HG02943 (cell line): ENCODE data around the gene KCNQ1.

ENCODE experiments used
- ATAC-seq: cut with Tn5 transposase; IDR thresholded peaks from one replicate; pipeline ENCODE4 v1.9.1; 2021; ENCODE audit warnings: mild to moderate bottlenecking, low read depth, moderate library complexity; ENCODE audit not compliant: unreplicated experiment

Gene KCNQ1

DNA sequence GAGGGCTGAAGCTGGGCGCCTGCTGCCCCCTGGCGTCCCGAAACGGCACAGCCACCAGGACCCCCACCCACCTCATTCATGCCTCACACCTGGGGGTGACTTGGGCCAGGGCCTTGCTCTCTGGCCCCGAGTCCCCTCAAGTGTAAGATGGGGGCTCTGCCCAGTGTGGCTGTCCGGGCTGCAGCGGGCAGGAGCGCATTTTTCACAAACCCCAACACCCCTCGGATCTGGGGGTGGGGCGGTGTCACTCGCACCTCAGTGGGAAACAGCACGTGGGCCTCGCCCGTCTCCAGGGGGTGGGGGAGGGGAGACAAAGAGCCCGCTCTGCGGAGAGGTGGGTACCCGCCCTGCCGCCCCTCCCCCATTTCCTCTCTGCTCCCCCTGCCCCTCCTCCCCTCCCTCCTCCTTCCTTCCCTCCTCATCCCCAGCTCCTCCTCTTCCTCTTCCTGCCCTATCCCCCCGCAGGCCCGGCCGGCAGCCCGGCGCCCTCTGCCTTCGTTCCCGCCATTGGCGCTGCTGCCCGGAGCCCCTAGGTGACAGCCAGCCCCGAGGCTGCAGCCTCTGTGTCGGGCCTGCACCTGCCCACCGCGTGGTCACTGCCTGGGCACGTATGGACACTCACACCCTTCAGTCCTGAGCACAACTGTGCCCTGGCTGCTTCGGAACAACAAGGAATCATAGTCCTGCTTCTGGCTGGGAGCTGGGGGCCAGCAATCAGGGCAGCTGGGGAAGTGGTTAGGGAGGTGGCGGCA, 447.6 kb downstream of the KCNQ1 start:
- ATAC-seq = no peak

DNA sequence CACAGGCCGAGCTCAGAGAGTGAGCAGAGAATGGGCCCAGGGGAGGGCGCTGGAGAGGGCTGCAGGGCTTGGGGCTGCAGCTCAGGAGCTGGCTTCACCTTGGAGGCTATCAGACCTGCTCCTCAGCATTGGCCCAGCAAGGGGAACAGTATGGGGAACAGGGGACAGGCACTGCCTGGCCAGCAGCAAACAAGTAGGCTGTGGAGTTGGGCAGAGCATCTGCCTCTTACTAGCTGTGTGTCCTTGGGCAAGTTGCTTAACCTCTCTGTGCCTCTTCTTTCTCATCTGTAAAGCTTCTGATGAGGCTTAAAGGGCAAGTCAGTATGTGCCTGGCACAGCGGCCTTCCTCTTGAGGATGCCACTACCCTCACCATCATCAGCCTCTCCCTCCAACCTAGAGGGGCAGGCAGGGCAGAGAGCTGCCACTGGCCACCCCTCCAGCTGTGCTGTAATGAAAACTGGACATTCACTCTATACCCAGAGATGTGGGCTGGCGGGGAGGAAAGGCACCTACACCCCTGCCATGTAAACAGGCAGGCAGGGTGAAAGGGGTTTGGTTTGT, 448.2 kb downstream of the KCNQ1 start:
- no peak for ATAC-seq

DNA sequence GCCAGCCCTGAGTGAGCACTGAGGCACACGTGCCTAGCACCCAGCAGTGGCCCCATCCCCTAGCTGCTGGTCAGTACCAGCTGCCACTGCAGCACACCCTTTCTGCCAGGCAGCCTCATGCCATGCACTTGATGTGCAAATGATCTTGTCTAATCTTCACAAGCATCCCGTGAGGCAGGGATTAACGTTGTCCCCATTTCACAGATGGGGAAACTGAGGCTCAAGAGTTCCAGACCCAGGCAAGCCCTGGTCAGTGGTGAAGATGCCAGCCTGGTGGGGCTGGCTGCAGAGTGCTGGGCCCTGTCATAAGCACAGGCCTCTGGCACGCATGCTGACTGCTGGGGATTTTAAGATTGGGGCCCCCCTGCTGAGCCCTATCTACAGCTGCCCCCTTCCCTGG, 449.1 kb downstream of the KCNQ1 start:
- no peak for ATAC-seq

DNA sequence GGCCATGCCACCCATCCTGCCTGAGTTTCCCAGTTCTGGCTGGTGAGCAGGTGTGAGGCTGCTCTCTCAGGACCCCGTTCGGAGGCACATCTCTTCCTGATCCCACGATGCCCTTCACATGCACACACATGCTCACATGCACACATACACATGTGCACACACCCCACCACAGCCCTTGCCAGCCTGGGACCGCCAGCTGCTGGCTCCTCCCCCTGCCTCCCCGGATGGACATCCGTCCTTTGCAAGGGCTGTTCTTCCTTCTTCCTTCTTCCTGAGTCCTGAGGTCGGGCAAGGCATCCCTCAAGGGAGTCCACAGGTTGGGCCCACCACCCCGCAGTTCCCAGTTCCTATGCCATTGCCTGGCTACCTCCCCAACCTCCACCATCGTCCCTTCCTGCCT, 451.2 kb downstream of the KCNQ1 start:
- no peak for ATAC-seq

DNA sequence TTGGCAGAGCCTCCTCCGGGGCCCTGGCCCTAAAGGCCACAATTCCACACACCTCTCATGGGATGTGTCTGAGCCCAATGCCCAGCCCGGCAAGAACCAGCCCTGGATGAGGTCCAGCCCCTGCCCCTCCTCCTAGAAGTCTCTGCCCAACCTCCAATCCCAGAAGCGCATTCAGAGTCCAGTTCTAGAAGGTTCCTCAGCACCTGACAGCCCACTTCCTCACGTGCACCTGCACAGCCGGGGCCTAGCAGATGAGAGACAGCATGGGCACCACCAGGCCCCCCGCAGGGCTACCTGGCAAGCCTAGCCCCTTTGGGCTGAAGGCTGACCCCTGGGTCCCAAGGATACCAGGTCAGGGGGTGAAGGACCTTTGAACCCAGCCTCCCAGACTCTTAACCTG, 452.2 kb downstream of the KCNQ1 start:
- no peak for ATAC-seq

DNA sequence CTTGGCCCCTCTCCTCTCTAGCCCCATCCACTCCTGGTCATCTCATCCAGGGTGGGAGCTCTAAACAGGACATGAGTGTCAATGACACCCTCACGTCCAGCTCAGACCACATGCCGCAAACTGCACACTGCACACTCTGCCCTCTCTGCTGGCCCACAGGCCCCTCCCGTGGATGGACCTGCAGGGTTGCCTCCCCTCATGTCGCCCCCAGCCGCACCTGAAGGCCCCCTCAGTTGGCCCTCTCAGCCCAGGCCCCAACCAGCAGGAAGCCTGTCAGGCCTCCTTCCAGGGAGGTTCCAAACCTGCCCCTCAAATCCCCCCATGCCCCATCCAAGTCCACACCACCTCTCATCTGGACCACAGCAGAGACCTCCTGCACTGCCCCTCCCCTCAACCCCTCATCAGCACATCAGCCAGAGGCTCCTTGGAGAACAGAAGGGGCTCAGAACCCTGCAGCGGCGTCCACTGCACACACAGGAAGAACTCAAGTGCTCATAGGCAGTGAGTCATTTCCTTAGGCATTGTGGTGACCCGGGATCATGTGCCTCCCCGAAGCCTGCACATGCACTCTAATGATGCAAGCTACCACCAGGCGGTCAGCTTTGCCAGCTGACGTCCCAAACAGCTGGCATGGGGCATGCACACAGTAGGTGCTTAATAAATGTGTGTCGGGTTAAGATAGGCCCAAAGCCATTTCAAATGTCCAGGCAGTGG, 453.7 kb downstream of the KCNQ1 start:
- ATAC-seq = no peak
